K562 (cell line): Measurements from ENCODE around the gene SSH3. TPM values are rescaled to one million over a fixed set of nuclear protein-coding genes. Genes with fewer than 3 reads are reported as not detected.

ENCODE experiments used
- NR4A1 ChIP-seq, 2 experiments: fragments of 250-450 bp in 1 of 2; fragments of 450-650 bp in 1 of 2; sonication (Bioruptor Pico) in 1 of 2; IDR thresholded peaks; 2 replicates each; pipeline versions ENCODE4 v1.4.0 to v1.6.1; 2016 to 2020; ENCODE audit warnings: mild to moderate bottlenecking in 2 of 2, missing compliant biosample characterization in 1 of 2, missing genetic modification characterization in 1 of 2, moderate library complexity in 1 of 2
- PCBP1 ChIP-seq: fragments of 200-400 bp; formaldehyde crosslinking; IDR thresholded peaks from 2 replicates; pipeline ENCODE4 v1.6.1; 2018; ENCODE audit warnings: mild to moderate bottlenecking, low read depth, low read length; ENCODE audit not compliant: poor library complexity, severe bottlenecking
- RAD21 ChIP-seq, 2 experiments: fragments of 250-450 bp in 1 of 2; fragments of 450-650 bp in 1 of 2; sonication (Bioruptor Pico) in 1 of 2; formaldehyde crosslinking in 1 of 2; IDR thresholded peaks in 1 of 2; conservative IDR thresholded peaks in 1 of 2; 2 replicates each; pipeline versions ENCODE4 v1.4.0 to v1.8.0; 2020 to 2022; ENCODE audit warnings: mild to moderate bottlenecking in 2 of 2, moderate library complexity in 1 of 2
- SIN3B ChIP-seq: fragments of 450-650 bp; IDR thresholded peaks from 2 replicates; pipeline ENCODE4 v1.6.1; 2017; ENCODE audit warnings: low read depth, mild to moderate bottlenecking, moderate library complexity
- SP1 ChIP-seq: sonication (generic); formaldehyde crosslinking; IDR thresholded peaks from 2 replicates; pipeline ENCODE4 v1.8.1; 2022; ENCODE audit warnings: mild to moderate bottlenecking, missing genetic modification reagents
- SREBF2 ChIP-seq: sonication (generic); formaldehyde crosslinking; IDR thresholded peaks from 2 replicates; pipeline ENCODE4 v1.4.0; 2020; ENCODE audit warnings: mild to moderate bottlenecking, missing genetic modification reagents
- YY1 ChIP-seq, 3 experiments: IDR thresholded peaks; 2 replicates each; pipeline ENCODE4 v1.6.1; 2011; ENCODE audit warnings: low read length in 2 of 3, mild to moderate bottlenecking in 2 of 3, moderate library complexity in 2 of 3, borderline replicate concordance in 1 of 3, control low read depth in 1 of 3, low read depth in 1 of 3; ENCODE audit not compliant: insufficient read depth in 3 of 3, insufficient replicate concordance in 2 of 3, control insufficient read depth in 1 of 3, insufficient read length in 1 of 3; ENCODE audit errors: extremely low read depth in 1 of 3
- ZNF133 ChIP-seq: fragments of 250-450 bp; sonication (Bioruptor Pico); IDR thresholded peaks from 2 replicates; pipeline ENCODE4 v1.4.0; 2020; ENCODE audit warnings: mild to moderate bottlenecking
- ZNF644 ChIP-seq: fragments of 200-800 bp; sonication (Bioruptor generic); IDR thresholded peaks from 2 replicates; pipeline ENCODE4 v1.6.1; 2016; ENCODE audit warnings: low read depth, missing genetic modification characterization, missing compliant biosample characterization
- polyA plus RNA-seq, 8 experiments: library from polyadenylated mRNA; depleted of rRNA in 4 of 8; stranded (reverse) in 5 of 8; unstranded in 3 of 8; fragments of >200 nt; fragmentation: Nextera tagmentation in 2 of 8; fragmentation: Illumina TruSeq in 1 of 8; extraction: Ambion mirVana in 2 of 8; extraction: Trizol in 1 of 8; gene quantifications; 2 replicates each; pipeline versions ENCODE4 v1.2.1 to v1.2.3, GENCODE V29; 2011 to 2014; ENCODE audit warnings: inconsistent platforms in 1 of 8, missing spikeins in 1 of 8
- total RNA-seq, 7 experiments: library from RNA; depleted of rRNA in 6 of 7; stranded (reverse); fragments of >200 nt in 6 of 7; fragmentation: Illumina TruSeq in 2 of 7; extraction: Trizol in 2 of 7; gene quantifications; 2 replicates each; pipeline versions ENCODE4 v1.2.1 to v1.2.3, GENCODE V29; 2011 to 2021; ENCODE audit warnings: low replicate concordance in 1 of 7
- TF ChIP-seq, protein P1 (sequence below): fragments of 250-450 bp; sonication (Bioruptor Pico); IDR thresholded peaks from 2 replicates; pipeline ENCODE4 v1.8.0; 2021; ENCODE audit warnings: mild to moderate bottlenecking, moderate library complexity
- TF ChIP-seq, protein P2 (sequence below), 2 experiments: fragments of 450-650 bp in 1 of 2; sonication (generic) in 1 of 2; formaldehyde crosslinking in 1 of 2; IDR thresholded peaks; 2 replicates each; pipeline versions ENCODE4 v1.7.1 to v1.9.0; 2016 to 2022; ENCODE audit warnings: inconsistent platforms in 1 of 2, mild to moderate bottlenecking in 1 of 2, missing genetic modification reagents in 1 of 2
- TF ChIP-seq, protein P3 (sequence below): fragments of 200-800 bp; sonication (Bioruptor generic); IDR thresholded peaks from 2 replicates; pipeline ENCODE4 v1.6.1; 2017; ENCODE audit warnings: missing genetic modification characterization, missing compliant biosample characterization

SSH3 gene
- total and polyA plus RNA-seq, 9 of the 15 experiments (the other 6 are each of a cell fraction or from before 2014, with no cell fraction given), result 0.07 to 1.0 (median 0.24) TPM; not detected in 3

DNA sequence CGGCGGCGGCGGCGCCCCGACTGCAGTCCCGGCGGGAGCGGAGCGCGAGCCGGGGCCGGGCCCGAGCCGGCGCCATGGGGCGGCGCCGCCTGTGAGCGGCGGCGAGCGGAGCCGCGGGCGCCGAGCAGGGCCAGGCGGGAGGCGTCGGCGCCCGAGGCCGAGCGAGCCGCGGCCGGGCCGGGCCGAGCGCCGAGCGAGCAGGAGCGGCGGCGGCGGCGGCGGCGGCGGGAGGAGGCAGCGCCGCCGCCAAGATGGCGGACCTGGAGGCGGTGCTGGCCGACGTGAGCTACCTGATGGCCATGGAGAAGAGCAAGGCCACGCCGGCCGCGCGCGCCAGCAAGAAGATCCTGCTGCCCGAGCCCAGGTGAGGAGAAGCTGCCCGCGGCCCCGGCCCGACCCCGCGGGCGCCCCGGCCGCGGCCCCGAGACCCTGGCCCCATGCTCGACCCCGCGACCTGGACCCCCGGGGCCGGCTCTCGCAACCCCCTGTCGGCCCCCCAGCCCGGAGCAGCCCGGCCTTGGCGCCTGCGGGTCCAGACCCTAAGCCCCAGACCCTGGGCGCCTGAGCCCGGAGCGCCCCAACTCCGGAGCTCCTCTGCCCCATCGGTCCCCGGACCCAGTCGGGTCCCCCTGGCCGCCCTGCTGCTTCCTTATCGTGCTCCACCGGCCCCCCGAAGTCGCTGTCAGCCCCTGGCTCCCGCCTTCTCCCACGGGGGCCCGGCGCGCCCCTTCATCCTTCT lies 36.7 kb upstream of the SSH3 start, which contains the start of gene GRK2 (continued):
- TF ChIP-seq, protein P1, sequence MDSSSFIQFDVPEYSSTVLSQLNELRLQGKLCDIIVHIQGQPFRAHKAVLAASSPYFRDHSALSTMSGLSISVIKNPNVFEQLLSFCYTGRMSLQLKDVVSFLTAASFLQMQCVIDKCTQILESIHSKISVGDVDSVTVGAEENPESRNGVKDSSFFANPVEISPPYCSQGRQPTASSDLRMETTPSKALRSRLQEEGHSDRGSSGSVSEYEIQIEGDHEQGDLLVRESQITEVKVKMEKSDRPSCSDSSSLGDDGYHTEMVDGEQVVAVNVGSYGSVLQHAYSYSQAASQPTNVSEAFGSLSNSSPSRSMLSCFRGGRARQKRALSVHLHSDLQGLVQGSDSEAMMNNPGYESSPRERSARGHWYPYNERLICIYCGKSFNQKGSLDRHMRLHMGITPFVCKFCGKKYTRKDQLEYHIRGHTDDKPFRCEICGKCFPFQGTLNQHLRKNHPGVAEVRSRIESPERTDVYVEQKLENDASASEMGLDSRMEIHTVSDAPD, result no peak
- TF ChIP-seq SP1 (no peak), PCBP1 (peak; percentile 6), SIN3B (no peak), YY1 (IDR thresholded peaks at IDR 0.05; ENCODE audit: borderline replicate concordance in 1 of 3, control insufficient read depth in 1 of 3, extremely low read depth in 1 of 3, insufficient read depth in 3 of 3, insufficient read length in 1 of 3, insufficient replicate concordance in 2 of 3, low read depth in 1 of 3, low read length in 2 of 3) (peak; percentile 71 to 94 (median 89)), RAD21 (CRISPR knock-in tag; conservative IDR thresholded peaks at IDR 0.05 in 1 of 2, IDR thresholded peaks at IDR 0.05 in 1 of 2) (no peak), SREBF2 (no peak), NR4A1 (CRISPR knock-in tag; IDR thresholded peaks at IDR 0.05) (no peak), NR4A1 (tag; IDR thresholded peaks at IDR 0.05) (no peak), ZNF133 (no peak), ZNF644 (0 out of 2 replicates have a peak, but pooled peaks have one; percentile 40)
- TF ChIP-seq, protein P2, sequence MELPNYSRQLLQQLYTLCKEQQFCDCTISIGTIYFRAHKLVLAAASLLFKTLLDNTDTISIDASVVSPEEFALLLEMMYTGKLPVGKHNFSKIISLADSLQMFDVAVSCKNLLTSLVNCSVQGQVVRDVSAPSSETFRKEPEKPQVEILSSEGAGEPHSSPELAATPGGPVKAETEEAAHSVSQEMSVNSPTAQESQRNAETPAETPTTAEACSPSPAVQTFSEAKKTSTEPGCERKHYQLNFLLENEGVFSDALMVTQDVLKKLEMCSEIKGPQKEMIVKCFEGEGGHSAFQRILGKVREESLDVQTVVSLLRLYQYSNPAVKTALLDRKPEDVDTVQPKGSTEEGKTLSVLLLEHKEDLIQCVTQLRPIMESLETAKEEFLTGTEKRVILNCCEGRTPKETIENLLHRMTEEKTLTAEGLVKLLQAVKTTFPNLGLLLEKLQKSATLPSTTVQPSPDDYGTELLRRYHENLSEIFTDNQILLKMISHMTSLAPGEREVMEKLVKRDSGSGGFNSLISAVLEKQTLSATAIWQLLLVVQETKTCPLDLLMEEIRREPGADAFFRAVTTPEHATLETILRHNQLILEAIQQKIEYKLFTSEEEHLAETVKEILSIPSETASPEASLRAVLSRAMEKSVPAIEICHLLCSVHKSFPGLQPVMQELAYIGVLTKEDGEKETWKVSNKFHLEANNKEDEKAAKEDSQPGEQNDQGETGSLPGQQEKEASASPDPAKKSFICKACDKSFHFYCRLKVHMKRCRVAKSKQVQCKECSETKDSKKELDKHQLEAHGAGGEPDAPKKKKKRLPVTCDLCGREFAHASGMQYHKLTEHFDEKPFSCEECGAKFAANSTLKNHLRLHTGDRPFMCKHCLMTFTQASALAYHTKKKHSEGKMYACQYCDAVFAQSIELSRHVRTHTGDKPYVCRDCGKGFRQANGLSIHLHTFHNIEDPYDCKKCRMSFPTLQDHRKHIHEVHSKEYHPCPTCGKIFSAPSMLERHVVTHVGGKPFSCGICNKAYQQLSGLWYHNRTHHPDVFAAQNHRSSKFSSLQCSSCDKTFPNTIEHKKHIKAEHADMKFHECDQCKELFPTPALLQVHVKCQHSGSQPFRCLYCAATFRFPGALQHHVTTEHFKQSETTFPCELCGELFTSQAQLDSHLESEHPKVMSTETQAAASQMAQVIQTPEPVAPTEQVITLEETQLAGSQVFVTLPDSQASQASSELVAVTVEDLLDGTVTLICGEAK (IDR thresholded peaks at IDR 0.05), result 0 out of 2 replicates have a peak, but pooled peaks have one; percentile 38
- TF ChIP-seq, protein P2 (CRISPR knock-in tag; IDR thresholded peaks at IDR 0.05), result no peak
- TF ChIP-seq, protein P3, sequence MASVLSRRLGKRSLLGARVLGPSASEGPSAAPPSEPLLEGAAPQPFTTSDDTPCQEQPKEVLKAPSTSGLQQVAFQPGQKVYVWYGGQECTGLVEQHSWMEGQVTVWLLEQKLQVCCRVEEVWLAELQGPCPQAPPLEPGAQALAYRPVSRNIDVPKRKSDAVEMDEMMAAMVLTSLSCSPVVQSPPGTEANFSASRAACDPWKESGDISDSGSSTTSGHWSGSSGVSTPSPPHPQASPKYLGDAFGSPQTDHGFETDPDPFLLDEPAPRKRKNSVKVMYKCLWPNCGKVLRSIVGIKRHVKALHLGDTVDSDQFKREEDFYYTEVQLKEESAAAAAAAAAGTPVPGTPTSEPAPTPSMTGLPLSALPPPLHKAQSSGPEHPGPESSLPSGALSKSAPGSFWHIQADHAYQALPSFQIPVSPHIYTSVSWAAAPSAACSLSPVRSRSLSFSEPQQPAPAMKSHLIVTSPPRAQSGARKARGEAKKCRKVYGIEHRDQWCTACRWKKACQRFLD, result peak; percentile 56; the same call in 1 of the 2 replicates
